SJCRH30 (cell line): ENCODE results near the gene ARMH3. TPM values are rescaled to one million over a fixed set of nuclear protein-coding genes. Genes with fewer than 3 reads are reported as not detected.

ENCODE experiments used
- DNase-seq, 2 experiments: peaks; one replicate each; pipeline ENCODE4 v3.0.0-alpha.2; 2015 to 2020
- H3K27ac ChIP-seq: fragments of 250-450 bp; sonication (Bioruptor Pico); 2 replicates; pipeline ENCODE4 v1.5.1; 2020; ENCODE audit warnings: mild to moderate bottlenecking, moderate library complexity
- H3K27me3 ChIP-seq: fragments of 250-450 bp; sonication (Bioruptor Pico); 2 replicates; pipeline ENCODE4 v1.5.1; 2020; ENCODE audit warnings: mild to moderate bottlenecking, moderate library complexity
- H3K36me3 ChIP-seq: fragments of 250-450 bp; sonication (Bioruptor Pico); 2 replicates; pipeline ENCODE4 v1.5.1; 2020; ENCODE audit warnings: mild to moderate bottlenecking, moderate library complexity
- H3K4me1 ChIP-seq: fragments of 250-450 bp; sonication (Bioruptor Pico); 2 replicates; pipeline ENCODE4 v1.5.1; 2020; ENCODE audit warnings: mild to moderate bottlenecking, moderate library complexity
- H3K4me3 ChIP-seq: fragments of 250-450 bp; sonication (Bioruptor Pico); 2 replicates; pipeline ENCODE4 v1.5.1; 2020; ENCODE audit warnings: mild to moderate bottlenecking, moderate library complexity
- H3K9me3 ChIP-seq: fragments of 250-450 bp; sonication (Bioruptor Pico); replicated peaks from 2 replicates; pipeline ENCODE4 v1.5.1; 2020; ENCODE audit warnings: mild to moderate bottlenecking, moderate library complexity
- total RNA-seq: library from RNA; depleted of rRNA; stranded (reverse); fragments of >200 nt; shearing (Covaris generic); gene quantifications from 2 replicates; pipeline ENCODE4 v1.2.3, GENCODE V29; 2014

Gene ARMH3
- total RNA-seq, 1 experiment from 2014 or later: 25.7 TPM

DNA sequence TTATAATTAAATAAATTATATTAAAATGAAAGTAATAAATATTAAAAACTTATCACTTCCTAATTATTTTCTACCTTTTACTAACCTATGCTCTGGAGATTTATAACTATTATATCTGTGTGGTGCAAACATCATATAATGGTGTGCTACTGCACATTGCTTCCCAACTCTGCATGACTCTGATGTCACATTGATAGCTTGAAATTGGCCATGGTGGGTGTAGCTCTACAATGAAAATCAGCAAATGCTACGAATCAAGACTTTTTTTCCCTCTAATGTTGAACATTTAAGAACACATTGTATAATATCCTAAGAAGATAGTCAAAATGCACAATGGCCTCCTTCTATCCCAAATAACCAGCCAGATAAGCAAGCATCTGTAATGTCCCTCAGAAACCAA, 99.1 kb downstream of the ARMH3 start:
- no peak for DNase-seq
- Histone ChIP-seq H3K4me1 (peaks cover under 1% of the 10 kb centered on the region; the same call in 1 of the 2 replicates), H3K9me3 (no peaks in the 10 kb centered on the region), H3K27me3 (no peaks in the 10 kb centered on the region), H3K4me3 (no peak overlapping the region), H3K27ac (no peak overlapping the region), H3K36me3 (peaks cover 17% of the 10 kb centered on the region)

DNA sequence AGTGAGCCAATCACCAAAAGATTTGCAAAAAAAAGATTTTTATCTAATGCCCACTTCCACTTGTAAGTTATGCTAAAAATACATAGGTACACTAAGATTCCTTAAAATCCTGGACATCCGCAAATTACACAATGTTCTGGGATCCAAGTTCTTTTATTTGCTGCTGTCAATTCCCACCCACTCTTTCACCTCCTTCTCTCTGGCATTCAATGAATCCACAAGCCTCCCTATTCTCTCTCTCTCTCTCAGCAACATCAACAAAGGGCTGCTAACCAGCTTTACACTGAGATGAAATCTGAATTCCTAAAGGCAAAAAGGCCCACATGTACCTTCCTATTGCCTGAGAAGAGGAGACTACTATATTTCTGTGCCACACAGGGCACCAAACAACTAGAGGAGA, 99.9 kb downstream of the ARMH3 start:
- H3K27ac ChIP-seq: no peak overlapping the region
- H3K4me3 ChIP-seq: no peak overlapping the region
- H3K4me1 ChIP-seq: no peaks in the 10 kb centered on the region
- no peaks in the 10 kb centered on the region for H3K27me3 ChIP-seq
- H3K36me3 ChIP-seq: peaks cover 17% of the 10 kb centered on the region
- no peaks in the 10 kb centered on the region for H3K9me3 ChIP-seq
- DNase-seq: no peak

DNA sequence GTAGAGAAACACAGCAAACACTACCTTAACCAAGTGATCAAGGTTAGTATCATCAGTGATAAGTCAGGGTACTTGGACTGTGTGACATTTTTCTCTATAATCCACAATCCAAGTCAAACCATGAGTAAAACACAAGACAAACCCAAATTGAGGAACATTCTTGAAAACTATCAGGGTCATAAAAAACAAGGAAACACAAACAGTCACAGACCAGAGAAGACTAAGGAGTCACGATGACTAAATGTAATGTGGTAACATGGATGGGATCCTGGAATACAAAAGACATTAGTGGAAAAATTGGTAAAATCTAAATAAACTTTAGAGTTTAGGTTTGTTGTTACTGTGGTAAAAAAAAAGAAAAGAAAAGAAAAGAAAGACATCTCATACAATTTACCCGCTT, 103.8 kb downstream of the ARMH3 start:
- H3K9me3 ChIP-seq: no peaks in the 10 kb centered on the region

DNA sequence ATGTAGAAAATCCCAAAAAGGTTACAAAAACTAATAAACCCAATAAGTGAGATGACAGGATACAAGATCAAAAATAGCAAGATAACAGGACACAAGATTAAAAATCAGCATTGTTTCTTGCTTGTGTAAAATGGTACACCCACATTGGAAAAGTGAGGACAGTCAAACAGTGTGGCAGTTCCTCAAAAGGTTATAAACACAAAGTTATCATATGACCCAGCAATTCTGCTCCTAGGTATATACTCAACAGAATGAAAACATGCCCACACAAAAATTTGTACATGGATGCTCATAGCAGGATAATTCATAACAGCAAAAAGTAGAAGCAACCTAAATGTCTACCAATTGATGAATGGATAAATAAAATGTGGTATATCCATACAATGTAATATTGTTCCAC, 105.8 kb downstream of the ARMH3 start:
- Histone ChIP-seq H3K27ac (no peak overlapping the region), H3K27me3 (no peaks in the 10 kb centered on the region), H3K36me3 (peaks cover 20% of the 10 kb centered on the region), H3K4me3 (no peak overlapping the region), H3K4me1 (no peaks in the 10 kb centered on the region), H3K9me3 (no peaks in the 10 kb centered on the region)
- no peak for DNase-seq

More for the DNA sequence above, 103.8 kb downstream of the ARMH3 start:
- Histone ChIP-seq H3K4me1 (no peaks in the 10 kb centered on the region), H3K36me3 (peaks cover 20% of the 10 kb centered on the region), H3K27ac (no peak overlapping the region), H3K4me3 (no peak overlapping the region), H3K27me3 (no peaks in the 10 kb centered on the region)
- DNase-seq: no peak

DNA sequence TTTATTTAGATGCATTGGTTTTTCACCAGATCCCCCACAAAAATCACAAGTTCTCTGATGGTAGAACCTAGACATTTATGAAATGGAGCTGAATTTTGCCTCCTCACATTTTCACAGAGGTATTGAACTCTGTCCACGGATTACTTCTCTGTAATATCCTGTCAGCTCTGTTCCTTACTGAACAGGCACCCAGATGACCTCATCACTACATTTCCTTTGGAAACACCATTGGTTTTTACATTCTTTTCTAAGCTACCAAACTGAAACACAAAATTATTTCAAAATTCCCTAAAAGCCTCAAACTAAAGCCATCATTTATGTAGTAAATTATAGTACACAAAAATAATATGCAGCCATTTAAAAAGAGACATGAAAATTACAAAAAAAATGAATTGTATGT, 114.1 kb downstream of the ARMH3 start:
- Histone ChIP-seq H3K27me3 (no peaks in the 10 kb centered on the region), H3K4me1 (no peaks in the 10 kb centered on the region), H3K9me3 (no peaks in the 10 kb centered on the region), H3K4me3 (no peak overlapping the region), H3K27ac (no peak overlapping the region), H3K36me3 (no peaks in the 10 kb centered on the region; the same call in none of the 2 replicates)
- DNase-seq: no peak

DNA sequence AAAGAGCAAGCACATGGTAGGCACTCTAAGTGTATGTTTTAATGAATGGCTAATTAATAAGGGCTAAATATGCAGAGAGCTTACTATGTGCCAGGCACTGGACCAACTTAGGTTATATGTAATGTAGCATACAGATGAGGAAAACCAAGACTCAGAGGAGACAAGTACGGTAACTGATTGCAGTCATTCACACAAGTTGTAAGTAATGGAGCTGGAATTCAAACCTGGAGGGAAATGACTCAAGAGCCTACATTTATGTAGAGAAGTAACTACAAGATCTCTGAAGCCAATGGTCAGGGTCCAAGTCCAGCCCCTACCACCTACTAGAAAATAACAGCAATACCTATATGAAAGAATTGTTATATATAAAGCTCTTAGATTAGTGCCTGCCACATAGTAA, 115.1 kb downstream of the ARMH3 start:
- H3K27ac ChIP-seq: no peak overlapping the region
- H3K4me1 ChIP-seq: peaks cover 2% of the 10 kb centered on the region
- no peak overlapping the region for H3K4me3 ChIP-seq
- H3K27me3 ChIP-seq: no peaks in the 10 kb centered on the region
- H3K36me3 ChIP-seq: no peaks in the 10 kb centered on the region; the same call in none of the 2 replicates
- DNase-seq: no peak
- H3K9me3 ChIP-seq: no peaks in the 10 kb centered on the region

DNA sequence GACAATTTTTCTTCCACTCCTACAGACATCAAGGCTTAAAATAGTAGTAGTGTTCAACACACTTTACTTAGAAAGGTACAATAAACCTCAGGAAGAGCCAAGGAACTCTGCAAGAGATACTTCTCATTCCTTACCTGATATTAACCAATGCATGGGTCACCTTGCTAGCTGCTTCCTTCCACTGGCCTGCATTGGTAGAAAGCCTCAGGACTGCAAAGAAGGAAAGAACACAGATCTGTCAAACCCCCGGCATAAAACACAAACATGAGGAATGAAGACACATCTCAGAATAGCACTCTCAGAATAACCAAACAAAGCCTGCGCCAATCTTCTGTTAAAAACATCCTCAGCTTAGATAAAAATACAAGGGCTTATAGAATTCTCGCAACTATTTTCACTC, 116.2 kb downstream of the ARMH3 start:
- H3K9me3 ChIP-seq: no peaks in the 10 kb centered on the region
- H3K27me3 ChIP-seq: no peaks in the 10 kb centered on the region
- DNase-seq: no peak
- H3K4me3 ChIP-seq: no peak overlapping the region
- H3K36me3 ChIP-seq: no peaks in the 10 kb centered on the region; the same call in none of the 2 replicates
- H3K4me1 ChIP-seq: peaks cover 14% of the 10 kb centered on the region
- no peak overlapping the region for H3K27ac ChIP-seq

DNA sequence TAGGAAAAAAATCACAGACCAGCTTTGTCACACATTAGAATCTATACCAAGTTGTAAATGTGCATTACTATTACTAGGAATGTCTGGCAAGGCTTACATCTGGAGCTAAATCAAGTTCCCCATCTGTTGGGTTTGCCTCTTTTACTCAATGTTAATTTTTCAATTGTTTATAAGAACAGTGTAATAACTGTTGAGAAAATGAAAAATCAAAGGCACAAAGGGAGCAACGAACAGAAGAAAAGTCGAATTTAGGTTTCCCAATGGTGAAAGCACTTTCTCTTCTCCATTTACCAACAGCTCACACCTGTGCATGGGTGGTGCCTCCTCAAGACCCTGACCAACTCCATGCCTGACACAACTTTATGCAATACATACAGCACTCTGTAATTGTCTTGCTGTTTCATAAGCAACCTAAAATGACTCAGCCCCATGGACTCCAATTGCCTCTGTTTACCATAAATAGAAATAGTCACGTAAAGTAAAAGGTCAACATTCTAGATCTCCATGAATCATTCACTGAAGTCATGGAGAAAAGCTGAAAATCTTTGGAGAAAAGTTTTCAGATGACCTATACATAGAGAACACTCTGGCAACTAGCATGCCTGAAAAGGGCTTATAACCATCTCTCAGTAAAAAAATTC, 116.8 kb downstream of the ARMH3 start:
- H3K27ac ChIP-seq: no peak overlapping the region

DNA sequence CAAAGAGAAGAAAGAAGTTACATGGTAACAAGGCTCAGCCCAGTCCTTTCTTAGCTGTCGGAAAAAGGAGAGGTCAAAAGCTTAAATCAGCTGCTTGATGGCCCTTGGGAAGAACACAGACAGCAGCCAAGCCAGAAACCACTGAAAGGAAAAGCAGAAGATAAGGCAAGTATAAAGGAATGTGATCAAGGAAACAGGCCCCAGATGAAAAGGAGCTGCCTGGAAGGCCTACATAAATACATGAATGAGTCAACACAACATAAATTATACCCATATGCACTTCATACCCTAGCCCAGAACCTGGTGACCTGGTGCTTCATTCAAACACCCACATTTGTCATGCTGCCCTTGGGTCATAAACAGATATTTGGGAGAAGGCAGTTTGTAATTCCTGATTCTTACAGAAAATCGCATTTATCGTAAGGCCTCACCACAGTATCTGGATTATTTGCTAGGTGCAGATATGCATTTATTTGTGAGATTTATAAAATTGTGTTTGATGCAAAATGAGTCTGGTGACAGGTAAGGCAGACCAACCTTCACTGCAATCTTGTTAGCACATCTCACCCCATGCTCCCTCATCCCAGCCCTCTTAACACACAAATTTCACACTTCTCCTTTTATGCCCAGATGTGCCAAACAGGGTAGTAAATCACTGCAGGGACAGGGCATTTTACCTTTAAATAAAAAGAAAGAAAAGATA, 117.5 kb downstream of the ARMH3 start:
- Histone ChIP-seq H3K27ac (no peak overlapping the region), H3K36me3 (no peaks in the 10 kb centered on the region; the same call in none of the 2 replicates), H3K27me3 (no peaks in the 10 kb centered on the region), H3K4me3 (no peak overlapping the region), H3K4me1 (peaks cover 23% of the 10 kb centered on the region), H3K9me3 (no peaks in the 10 kb centered on the region)
- no peak for DNase-seq

More for the DNA sequence above, 116.8 kb downstream of the ARMH3 start:
- H3K27me3 ChIP-seq: no peaks in the 10 kb centered on the region
- H3K36me3 ChIP-seq: no peaks in the 10 kb centered on the region; the same call in none of the 2 replicates
- DNase-seq: no peak
- H3K9me3 ChIP-seq: no peaks in the 10 kb centered on the region
- peaks cover 20% of the 10 kb centered on the region for H3K4me1 ChIP-seq
- no peak overlapping the region for H3K4me3 ChIP-seq

DNA sequence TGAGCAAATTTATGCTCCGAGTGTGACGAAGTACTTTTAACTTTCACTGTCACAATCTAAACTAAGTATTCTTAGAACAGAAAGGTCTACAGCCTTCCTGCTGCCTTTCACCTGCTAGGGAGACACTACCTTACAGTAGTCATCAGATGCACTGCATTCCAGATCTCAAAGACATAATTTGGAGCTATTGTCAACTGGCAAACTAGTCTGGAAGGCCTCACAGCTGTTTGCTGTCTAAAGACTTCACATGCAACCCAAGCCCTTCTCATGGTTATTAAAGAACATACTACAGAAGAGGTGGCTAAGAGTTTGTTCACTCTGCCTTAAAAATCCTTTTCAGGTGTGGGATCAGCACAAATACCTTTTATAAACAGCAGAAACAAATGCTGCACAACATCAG, 120.5 kb downstream of the ARMH3 start:
- Histone ChIP-seq H3K27me3 (no peaks in the 10 kb centered on the region), H3K36me3 (no peaks in the 10 kb centered on the region; the same call in 1 of the 2 replicates), H3K9me3 (no peaks in the 10 kb centered on the region), H3K4me3 (no peak overlapping the region), H3K27ac (peak overlapping the region; percentile 76), H3K4me1 (peaks cover 23% of the 10 kb centered on the region)
- DNase-seq: peak; percentile 59 to 79

DNA sequence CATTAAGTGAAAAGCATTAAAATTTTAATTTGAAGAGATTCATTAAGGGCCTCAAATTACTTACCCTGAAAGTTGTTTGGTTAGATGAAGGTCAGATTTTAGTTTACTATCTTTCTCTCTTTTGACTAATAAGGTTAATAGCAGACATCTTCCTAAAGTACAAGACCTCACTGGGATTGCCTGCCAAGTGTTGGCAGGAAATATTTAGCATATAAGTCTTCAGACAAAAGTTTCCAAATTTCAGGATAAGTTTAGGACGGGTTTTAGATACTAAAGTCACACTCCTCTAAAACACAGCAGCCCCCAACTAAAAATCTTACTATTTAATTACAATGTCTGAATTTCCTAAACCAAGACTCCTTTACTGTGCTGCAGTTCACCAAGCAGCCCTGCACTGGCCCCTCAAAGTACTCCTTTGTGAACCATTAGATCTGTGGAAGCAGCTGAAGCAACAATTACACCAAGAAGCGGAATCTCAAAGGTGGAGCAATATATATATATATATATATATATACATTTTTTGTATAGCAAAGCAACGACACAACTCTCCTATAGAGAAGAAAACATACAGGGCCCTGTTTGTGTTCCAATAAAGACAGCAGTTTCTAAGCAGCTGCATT, 121.2 kb downstream of the ARMH3 start:
- no peaks in the 10 kb centered on the region; the same call in 1 of the 2 replicates for H3K36me3 ChIP-seq
- no peak overlapping the region for H3K4me3 ChIP-seq
- no peaks in the 10 kb centered on the region for H3K27me3 ChIP-seq
- DNase-seq: peak; percentile 55 to 72
- no peaks in the 10 kb centered on the region for H3K9me3 ChIP-seq
- peak overlapping the region; percentile 76 for H3K27ac ChIP-seq
- peaks cover 23% of the 10 kb centered on the region for H3K4me1 ChIP-seq

DNA sequence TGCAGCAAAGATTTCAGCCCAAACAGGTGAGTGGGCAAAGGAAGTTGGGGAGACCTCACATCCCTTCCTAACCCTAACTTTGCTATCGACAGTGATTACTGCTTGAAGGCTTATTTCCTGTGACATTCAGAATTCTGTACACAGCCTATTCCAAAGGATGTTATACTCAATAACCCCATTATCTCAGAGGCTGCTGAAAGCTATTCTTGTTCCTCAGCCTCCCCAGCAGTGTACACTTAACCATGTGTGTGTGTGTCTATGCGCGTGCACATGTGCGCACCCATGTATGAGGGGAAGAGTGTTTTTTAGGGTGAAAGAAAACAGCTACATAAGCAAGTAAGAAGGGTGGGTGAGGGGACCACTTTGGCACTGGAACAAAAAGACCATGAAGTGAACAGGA, 122.0 kb downstream of the ARMH3 start:
- no peak for DNase-seq

DNA sequence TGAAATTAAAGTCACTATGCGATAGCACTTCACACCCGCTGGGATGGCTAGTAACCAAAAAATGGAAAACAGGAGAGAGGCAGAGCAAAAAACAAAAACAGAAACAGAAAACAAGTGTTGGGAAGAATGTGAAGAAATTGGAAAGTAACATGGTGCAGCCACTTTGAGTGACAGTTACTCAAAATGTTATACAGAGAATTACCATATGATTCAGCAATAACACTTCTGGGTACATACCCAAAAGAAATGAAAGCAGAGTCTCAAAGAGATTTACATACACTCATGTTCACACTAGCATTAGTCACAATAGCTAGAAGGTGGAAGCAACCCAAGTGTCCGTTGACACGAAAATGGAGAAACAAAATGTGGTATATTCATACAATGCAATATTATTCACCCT, 123.8 kb downstream of the ARMH3 start:
- no peaks in the 10 kb centered on the region for H3K27me3 ChIP-seq
- H3K27ac ChIP-seq: no peak overlapping the region
- peaks cover 23% of the 10 kb centered on the region for H3K4me1 ChIP-seq
- H3K4me3 ChIP-seq: no peak overlapping the region
- H3K9me3 ChIP-seq: no peaks in the 10 kb centered on the region
- no peak for DNase-seq
- no peaks in the 10 kb centered on the region for H3K36me3 ChIP-seq

More for the DNA sequence above, 122.0 kb downstream of the ARMH3 start:
- H3K27me3 ChIP-seq: no peaks in the 10 kb centered on the region
- H3K4me3 ChIP-seq: no peak overlapping the region
- H3K4me1 ChIP-seq: peaks cover 23% of the 10 kb centered on the region
- H3K27ac ChIP-seq: peak overlapping the region; percentile 76; the same call in 1 of the 2 replicates
- H3K36me3 ChIP-seq: no peaks in the 10 kb centered on the region
- H3K9me3 ChIP-seq: no peaks in the 10 kb centered on the region

DNA sequence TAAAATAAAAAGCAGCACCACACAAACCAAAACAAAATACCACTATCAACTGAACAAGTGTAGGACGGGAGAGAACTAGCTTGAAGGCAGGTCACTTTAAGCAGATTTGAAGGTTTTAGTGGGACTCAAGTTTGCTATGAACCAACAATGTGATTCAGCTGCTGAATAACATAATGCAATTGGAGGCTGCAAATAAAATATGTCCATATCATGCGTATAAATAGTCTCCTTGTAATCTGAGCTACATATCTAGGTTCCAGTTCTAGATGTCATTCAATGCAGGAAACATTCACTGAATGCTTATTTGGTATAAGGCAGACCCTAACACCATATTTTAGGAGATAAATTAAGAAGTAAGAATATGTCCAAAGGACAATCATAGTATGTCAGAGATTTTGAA, 130.9 kb downstream of the ARMH3 start:
- H3K36me3 ChIP-seq: 0 out of 2 replicates have a peak, but pooled peaks cover 3% of the 10 kb centered on the region
- H3K4me3 ChIP-seq: no peak overlapping the region
- H3K9me3 ChIP-seq: no peaks in the 10 kb centered on the region
- DNase-seq: no peak
- H3K27me3 ChIP-seq: no peaks in the 10 kb centered on the region
- H3K27ac ChIP-seq: no peak overlapping the region
- H3K4me1 ChIP-seq: no peaks in the 10 kb centered on the region

DNA sequence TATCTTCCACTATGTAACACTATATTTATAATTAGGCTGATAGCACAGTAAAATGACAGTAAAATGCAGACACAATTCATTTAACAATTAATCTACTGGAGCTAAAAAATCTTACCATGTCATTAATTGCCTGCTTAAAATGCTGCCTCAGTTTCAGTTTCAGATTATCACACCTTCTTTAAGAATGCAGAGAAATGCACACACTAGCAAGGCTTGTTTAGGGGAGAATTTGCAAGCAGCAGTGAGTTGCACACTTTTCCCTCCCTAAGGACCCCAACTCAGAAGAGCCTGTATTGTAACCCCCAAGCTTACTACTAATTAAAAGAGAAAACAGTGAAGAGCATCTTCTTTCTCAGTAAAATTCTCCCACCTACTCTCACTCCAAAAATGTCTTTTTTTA, 132.7 kb downstream of the ARMH3 start:
- H3K9me3 ChIP-seq: no peaks in the 10 kb centered on the region
- no peak for DNase-seq
- H3K27ac ChIP-seq: no peak overlapping the region
- no peaks in the 10 kb centered on the region for H3K4me1 ChIP-seq
- no peaks in the 10 kb centered on the region for H3K27me3 ChIP-seq
- H3K36me3 ChIP-seq: 0 out of 2 replicates have a peak, but pooled peaks cover 3% of the 10 kb centered on the region
- no peak overlapping the region for H3K4me3 ChIP-seq
